CMK (cell line): ENCODE measurements around the gene KCNJ16.

Source experiments
- DNase-seq: peaks from one replicate; pipeline ENCODE4 v3.0.0-alpha.2; 2010; ENCODE audit warnings: low read depth

The KCNJ16 gene

GRCh38 chr17:70128727-70129238, 53.8 kb downstream of the KCNJ16 start:
- peak; percentile 71 for DNase-seq

GRCh38 chr17:70130289-70130688, 55.3 kb downstream of the KCNJ16 start:
- no peak for DNase-seq

- DNase-seq, result no peak
These were observed 57.5 kb downstream of the KCNJ16 start for GRCh38 chr17:70132505-70132904.

- no peak for DNase-seq
These were observed 59.0 kb downstream of the KCNJ16 start for GRCh38 chr17:70134042-70134441.

- DNase-seq, result no peak
These were observed 59.8 kb downstream of the KCNJ16 start for GRCh38 chr17:70134777-70135176.

GRCh38 chr17:70136131-70136530, 61.1 kb downstream of the KCNJ16 start:
- no peak for DNase-seq

- no peak for DNase-seq
These were observed 62.6 kb downstream of the KCNJ16 start for GRCh38 chr17:70137451-70138230.

DNA sequence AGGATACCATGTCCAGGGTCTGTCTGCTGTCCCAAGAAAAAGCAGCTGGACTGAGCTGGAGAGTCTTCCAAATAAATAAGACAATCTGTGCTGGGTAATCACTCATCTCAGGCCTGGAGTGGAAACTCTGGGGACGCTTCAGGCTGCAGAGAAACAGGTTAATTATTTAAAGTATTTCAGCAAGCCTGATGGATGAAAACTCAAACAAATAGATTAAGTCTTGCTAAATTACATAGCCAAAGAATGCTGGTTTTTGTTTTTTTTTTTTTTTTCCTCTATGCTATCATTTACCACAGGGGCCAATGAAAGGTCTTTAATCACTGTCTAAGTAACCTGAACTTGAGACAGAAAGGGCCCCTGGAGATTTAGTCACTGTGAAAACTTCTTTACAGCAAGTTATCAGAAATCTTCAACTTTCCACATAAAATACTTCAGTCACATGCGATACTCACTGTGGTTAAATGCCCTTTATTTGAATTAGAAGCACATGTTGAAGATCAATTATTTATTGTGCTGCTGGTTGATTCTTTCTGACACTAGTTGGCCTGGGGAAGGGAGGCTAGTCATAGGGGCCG, 63.4 kb downstream of the KCNJ16 start:
- no peak for DNase-seq

DNA sequence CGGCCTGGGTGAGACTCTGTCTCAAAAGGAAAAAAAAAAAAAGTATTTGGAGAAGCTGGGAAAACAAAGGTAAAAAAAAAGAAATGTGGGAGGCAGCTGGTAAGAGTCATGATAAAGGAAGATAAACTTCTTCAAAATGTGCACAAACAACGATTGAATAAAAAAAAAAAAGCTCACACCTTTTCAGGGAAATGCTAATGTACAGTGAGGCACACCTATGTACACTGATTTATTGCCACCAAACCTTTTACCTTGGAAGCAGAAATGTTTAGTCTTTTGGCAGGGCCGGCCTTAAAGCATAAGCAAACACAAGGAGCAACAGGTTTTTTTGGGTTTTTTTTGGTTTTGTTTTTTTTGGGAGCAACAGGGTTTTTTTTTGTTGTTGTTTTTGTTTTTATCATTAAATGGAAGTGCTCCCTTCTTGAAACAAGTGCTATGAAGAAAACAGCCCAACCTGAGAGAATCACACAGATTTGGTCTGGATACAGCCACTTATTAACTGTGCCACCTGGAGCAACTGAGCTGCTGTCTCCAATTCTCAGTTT, 64.5 kb downstream of the KCNJ16 start:
- DNase-seq, result no peak

GRCh38 chr17:70144260-70144846, 69.3 kb downstream of the KCNJ16 start:
- DNase-seq, result no peak

GRCh38 chr17:70153210-70153609, 78.2 kb downstream of the KCNJ16 start:
- DNase-seq, result no peak

DNA sequence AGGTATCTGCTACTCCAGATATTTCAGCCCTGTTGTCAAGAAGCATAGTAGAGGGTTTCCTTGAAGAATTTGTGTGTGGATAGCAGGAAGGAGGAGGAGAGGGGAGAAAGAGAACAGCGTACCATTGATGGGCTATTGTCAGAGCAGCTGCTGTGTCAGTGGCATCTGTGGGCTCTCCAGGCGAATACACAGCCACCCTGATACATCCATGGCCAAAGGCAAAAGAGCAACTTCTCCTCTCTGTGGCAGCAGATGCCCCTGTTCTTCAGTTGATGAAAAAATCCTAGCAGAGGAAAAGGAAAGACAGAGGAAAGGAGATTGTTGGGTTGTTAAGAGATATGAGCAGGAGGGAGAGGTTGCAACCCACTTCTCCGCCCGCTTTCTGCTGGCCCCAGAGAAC, 82.1 kb downstream of the KCNJ16 start:
- DNase-seq, result no peak

GRCh38 chr17:70158180-70158579, 83.2 kb downstream of the KCNJ16 start:
- DNase-seq, result no peak

- DNase-seq, result no peak
These were observed 83.6 kb downstream of the KCNJ16 start for GRCh38 chr17:70158591-70158990.

- no peak for DNase-seq
These were observed 85.0 kb downstream of the KCNJ16 start for GRCh38 chr17:70159980-70160379.

DNA sequence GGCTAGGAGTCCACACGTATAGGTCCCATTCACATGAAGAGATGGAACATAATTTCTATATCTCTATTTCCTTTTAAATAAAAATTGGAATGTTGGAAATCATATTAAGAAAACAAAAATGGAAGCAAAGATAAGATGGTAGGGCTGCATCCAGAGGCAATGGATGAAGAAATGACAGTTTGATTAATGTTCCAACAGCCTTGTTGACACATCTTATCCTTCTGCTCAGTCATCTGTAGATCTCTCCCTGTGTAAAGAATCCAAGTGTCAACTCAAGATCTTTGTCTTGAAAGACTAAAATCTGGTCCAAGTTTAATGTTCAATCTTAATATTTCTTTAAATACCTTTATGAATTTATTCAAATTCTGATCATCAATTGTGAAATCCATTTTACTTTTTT, 86.5 kb downstream of the KCNJ16 start:
- no peak for DNase-seq

GRCh38 chr17:70165383-70165782, 90.4 kb downstream of the KCNJ16 start:
- DNase-seq, result no peak

DNA sequence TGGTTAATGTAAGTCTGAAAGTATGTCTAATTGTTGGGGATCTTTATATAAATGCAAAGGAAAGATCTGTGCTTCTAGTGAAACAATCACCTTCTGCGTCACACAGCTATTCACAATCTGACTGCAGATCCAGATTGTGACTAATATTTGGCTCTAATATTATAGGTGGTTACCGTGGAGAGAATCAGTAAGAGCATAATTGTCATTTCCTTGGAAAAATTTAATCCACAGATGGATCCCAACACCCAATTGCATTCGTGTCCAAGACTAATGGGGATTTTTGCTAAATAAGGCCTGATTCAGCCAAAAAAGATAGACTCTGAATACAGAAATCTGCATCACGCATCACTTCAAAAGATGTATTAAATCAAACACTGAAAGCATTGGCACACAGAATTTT, 91.6 kb downstream of the KCNJ16 start:
- no peak for DNase-seq

GRCh38 chr17:70168044-70168976, 93.3 kb downstream of the KCNJ16 start:
- DNase-seq, result no peak

GRCh38 chr17:70168977-70169708, 94.1 kb downstream of the KCNJ16 start, which contains the start of gene KCNJ2:
Gene KCNJ2, plus strand, starts transcription at chr17:70169532. Its CDS starts 5,508 bp downstream, at chr17:70175040.
- DNase-seq, result peak; percentile 17
